HCT116 (cell line): Measurements from ENCODE around the gene PDE1A. TPM values are rescaled to one million over a fixed set of nuclear protein-coding genes. Genes with fewer than 3 reads are reported as not detected.

Experiments used
- ATAC-seq: fragments of 200-7000 bp; cut with Tn5 transposase; 2 replicates; pipeline ENCODE4 v1.9.1; 2020; ENCODE audit warnings: mild to moderate bottlenecking, moderate library complexity
- BruUV-seq: library from RNA; stranded (reverse); fragments of 400-500 nt; replicated peaks from 2 replicates; lab custom pipeline; 2021; lab: Mats Ljungman, UMichigan
- CTCF ChIA-PET: fragments of 300-600 bp; sonication (Branson Sonifier 250); formaldehyde crosslinking; loops from one replicate; lab custom pipeline; 2021; ENCODE audit warnings: antibody characterized with exemption; lab: Charles Lee
- POLR2A ChIA-PET: fragments of 300-600, 350-600 bp; sonication (Branson Sonifier 250); formaldehyde crosslinking; loops from one replicate; lab custom pipeline; 2021; ENCODE audit warnings: antibody characterized with exemption; lab: Charles Lee
- RAD21 ChIA-PET, 2 experiments: fragments of 300-600 bp; sonication (Branson Sonifier 250); formaldehyde crosslinking; loops; one replicate each; lab custom pipeline; 2023; ENCODE audit warnings: low total read pairs in 2 of 2; ENCODE audit not compliant: uncharacterized antibody in 2 of 2, unreplicated experiment in 2 of 2, low non-redundant PET in 1 of 2; lab: Charles Lee
- DNase-seq: peaks from one replicate; pipeline ENCODE4 v3.0.0-alpha.2; 2010; ENCODE audit warnings: low read depth, low spot score
- H2AFZ ChIP-seq: fragments of 200-600 bp; shearing (Covaris generic), sonication (generic); 2 replicates; pipeline ENCODE4 v1.6.1; 2017; ENCODE audit warnings: low read depth, mixed run types, mixed read lengths, antibody characterized with exemption, low read length; ENCODE audit not compliant: poor library complexity, severe bottlenecking
- H3K27ac ChIP-seq: 2 replicates; pipeline ENCODE4 v1.5.1; 2012; ENCODE audit warnings: low read depth, low read length
- H3K27me3 ChIP-seq: fragments of 200-600 bp; sonication (generic); 2 replicates; pipeline ENCODE4 v1.6.1; 2016; ENCODE audit warnings: mixed run types, low read length, mixed read lengths; ENCODE audit not compliant: insufficient read depth
- H3K36me3 ChIP-seq, 2 experiments: fragments of 200-500 bp in 1 of 2; fragments of 200-600 bp in 1 of 2; sonication (Bioruptor generic) in 1 of 2; sonication (generic) in 1 of 2; 2 replicates each; pipeline versions ENCODE4 v1.5.1 to v1.6.1; 2014 to 2016; ENCODE audit warnings: low read length in 2 of 2, inconsistent platforms in 1 of 2, mixed read lengths in 1 of 2, mixed run types in 1 of 2; ENCODE audit not compliant: insufficient read depth in 2 of 2, control insufficient read depth in 1 of 2
- H3K4me1 ChIP-seq, 2 experiments: fragments of 200-600 bp in 1 of 2; sonication (generic) in 1 of 2; 2 replicates each; pipeline versions ENCODE4 v1.5.1 to v1.6.1; 2012 to 2017; ENCODE audit warnings: low read length in 2 of 2, inconsistent platforms in 1 of 2, mild to moderate bottlenecking in 1 of 2, mixed read lengths in 1 of 2, mixed run types in 1 of 2, moderate library complexity in 1 of 2; ENCODE audit not compliant: insufficient read depth in 2 of 2, control insufficient read depth in 1 of 2
- H3K4me2 ChIP-seq: fragments of 200-600 bp; sonication (generic); 2 replicates; pipeline ENCODE4 v1.6.1; 2017; ENCODE audit warnings: mixed run types, low read length, mixed read lengths
- H3K4me3 ChIP-seq, 2 experiments: fragments of 200-600 bp in 1 of 2; sonication (generic) in 1 of 2; replicated peaks in 1 of 2; 2 replicates each; pipeline ENCODE4 v1.5.1; 2011 to 2016; ENCODE audit warnings: low read length in 2 of 2, control low read depth in 1 of 2, low read depth in 1 of 2, mild to moderate bottlenecking in 1 of 2, mixed read lengths in 1 of 2, mixed run types in 1 of 2
- H3K79me2 ChIP-seq: fragments of 200-600 bp; sonication (generic); 2 replicates; pipeline ENCODE4 v1.6.1; 2017; ENCODE audit warnings: mild to moderate bottlenecking, mixed run types, low read length, moderate library complexity, mixed read lengths; ENCODE audit not compliant: insufficient read depth
- H3K9ac ChIP-seq: fragments of 200-600 bp; sonication (generic); 2 replicates; pipeline ENCODE4 v1.6.1; 2016; ENCODE audit warnings: low read length, mixed read lengths
- H3K9me2 ChIP-seq: fragments of 200-600 bp; sonication (generic), shearing (Covaris generic); 2 replicates; pipeline ENCODE4 v1.6.1; 2017; ENCODE audit warnings: mixed run types, mild to moderate bottlenecking, moderate library complexity; ENCODE audit not compliant: insufficient read depth
- H3K9me3 ChIP-seq, 2 experiments: fragments of 200-500 bp in 1 of 2; fragments of 200-600 bp in 1 of 2; sonication (Bioruptor generic) in 1 of 2; sonication (generic) in 1 of 2; 2 replicates each; pipeline ENCODE4 v1.6.1; 2014 to 2017; ENCODE audit warnings: low read length in 2 of 2, mixed read lengths in 2 of 2, inconsistent platforms in 1 of 2, low read depth in 1 of 2, mild to moderate bottlenecking in 1 of 2, mixed run types in 1 of 2, moderate library complexity in 1 of 2; ENCODE audit not compliant: control insufficient read depth in 1 of 2, insufficient read depth in 1 of 2
- H4K20me1 ChIP-seq: fragments of 200-600 bp; sonication (generic), shearing (Covaris generic); 2 replicates; pipeline ENCODE4 v1.6.1; 2017; ENCODE audit warnings: mixed run types, mild to moderate bottlenecking, moderate library complexity; ENCODE audit not compliant: insufficient read depth
- EGR1 ChIP-seq: IDR thresholded peaks from 2 replicates; pipeline ENCODE4 v1.6.1; 2012; ENCODE audit warnings: low read depth
- EZH2 ChIP-seq: fragments of 200-600 bp; sonication (generic); IDR thresholded peaks from 2 replicates; pipeline ENCODE4 v1.6.1; 2017; ENCODE audit warnings: antibody characterized with exemption, mixed run types
- SP1 ChIP-seq: IDR thresholded peaks from 2 replicates; pipeline ENCODE4 v1.6.1; 2012; ENCODE audit warnings: low read depth
- YY1 ChIP-seq: IDR thresholded peaks from 2 replicates; pipeline ENCODE4 v1.6.1; 2011; ENCODE audit warnings: low read length, low read depth, moderate library complexity, mild to moderate bottlenecking; ENCODE audit not compliant: insufficient replicate concordance; ENCODE audit errors: extremely low read depth
- intact Hi-C: fragments of 100-400 bp; cut with micrococcal nuclease; formaldehyde crosslinking; loops from 2 replicates; pipeline ENCODE4 v1.10.0; 2022
- total RNA-seq: library from RNA; stranded (reverse); gene quantifications from one replicate; pipeline ENCODE4 v1.2.1, GENCODE V29; 2021; ENCODE audit not compliant: unreplicated experiment
- TF ChIP-seq, protein P1 (sequence below), 3 experiments: fragments of 200-600 bp in 1 of 3; sonication (generic) in 1 of 3; IDR thresholded peaks in 2 of 3; conservative IDR thresholded peaks in 1 of 3; 2 replicates each; pipeline ENCODE4 v1.5.1; 2012 to 2017; ENCODE audit warnings: low read depth in 2 of 3, low read length in 2 of 3, antibody characterized with exemption in 1 of 3, borderline replicate concordance in 1 of 3, control low read depth in 1 of 3, mild to moderate bottlenecking in 1 of 3, mixed read lengths in 1 of 3, mixed run types in 1 of 3, moderate library complexity in 1 of 3; ENCODE audit not compliant: insufficient read depth in 1 of 3
- TF ChIP-seq, protein P2 (sequence below): IDR thresholded peaks from 2 replicates; pipeline ENCODE4 v1.6.1; 2012

PDE1A gene
- total RNA-seq, 1 experiment from 2014 or later: 0.12 TPM

DNA sequence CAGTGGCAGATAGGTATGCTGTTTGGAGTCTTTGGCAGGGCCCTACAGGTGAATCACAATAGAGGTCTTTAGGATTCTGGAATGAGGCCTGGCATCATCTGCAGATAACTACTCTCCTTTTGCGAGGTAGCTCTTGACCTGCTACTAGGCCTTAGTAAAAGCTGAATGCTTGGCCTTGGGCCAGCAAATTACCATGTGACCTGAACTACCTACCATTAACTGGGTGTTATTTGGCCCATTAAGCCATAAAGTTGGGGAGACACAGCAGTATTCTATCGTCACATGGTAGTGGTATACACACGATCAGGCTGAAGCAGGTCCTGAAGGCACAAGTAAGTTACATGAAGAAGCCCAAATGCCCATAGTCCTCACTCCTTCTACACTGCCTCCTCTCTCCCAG lies 263.0 kb downstream of the PDE1A start:
- Histone ChIP-seq H3K4me1 (no peaks in the 10 kb centered on the region), H3K27ac (no peak overlapping the region), H3K36me3 (no peaks in the 10 kb centered on the region), H2AFZ (no peak overlapping the region), H3K9me2 (no peaks in the 10 kb centered on the region), H4K20me1 (no peaks in the 10 kb centered on the region), H3K9ac (no peak overlapping the region), H3K79me2 (no peaks in the 10 kb centered on the region), H3K4me2 (no peak overlapping the region), H3K9me3 (no peaks in the 10 kb centered on the region), H3K27me3 (no peaks in the 10 kb centered on the region), H3K4me3 (no peak overlapping the region)
- intact Hi-C loops: no loop called here
- no TSS peak for BruUV-seq
- RAD21 ChIA-PET: no interaction called here
- DNase-seq (no peak), ATAC-seq (no peak)
- POLR2A ChIA-PET: no interaction called here
- TF ChIP-seq, protein P1, sequence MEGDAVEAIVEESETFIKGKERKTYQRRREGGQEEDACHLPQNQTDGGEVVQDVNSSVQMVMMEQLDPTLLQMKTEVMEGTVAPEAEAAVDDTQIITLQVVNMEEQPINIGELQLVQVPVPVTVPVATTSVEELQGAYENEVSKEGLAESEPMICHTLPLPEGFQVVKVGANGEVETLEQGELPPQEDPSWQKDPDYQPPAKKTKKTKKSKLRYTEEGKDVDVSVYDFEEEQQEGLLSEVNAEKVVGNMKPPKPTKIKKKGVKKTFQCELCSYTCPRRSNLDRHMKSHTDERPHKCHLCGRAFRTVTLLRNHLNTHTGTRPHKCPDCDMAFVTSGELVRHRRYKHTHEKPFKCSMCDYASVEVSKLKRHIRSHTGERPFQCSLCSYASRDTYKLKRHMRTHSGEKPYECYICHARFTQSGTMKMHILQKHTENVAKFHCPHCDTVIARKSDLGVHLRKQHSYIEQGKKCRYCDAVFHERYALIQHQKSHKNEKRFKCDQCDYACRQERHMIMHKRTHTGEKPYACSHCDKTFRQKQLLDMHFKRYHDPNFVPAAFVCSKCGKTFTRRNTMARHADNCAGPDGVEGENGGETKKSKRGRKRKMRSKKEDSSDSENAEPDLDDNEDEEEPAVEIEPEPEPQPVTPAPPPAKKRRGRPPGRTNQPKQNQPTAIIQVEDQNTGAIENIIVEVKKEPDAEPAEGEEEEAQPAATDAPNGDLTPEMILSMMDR (IDR thresholded peaks at IDR 0.05 in 2 of 3, conservative IDR thresholded peaks at IDR 0.05 in 1 of 3; ENCODE audit: borderline replicate concordance in 1 of 3, insufficient read depth in 1 of 3, low read depth in 2 of 3, low read length in 2 of 3): no peak
- TF ChIP-seq SP1 (no peak), EZH2 (no peak), YY1 (no peak)
- CTCF ChIA-PET: no interaction called here

DNA sequence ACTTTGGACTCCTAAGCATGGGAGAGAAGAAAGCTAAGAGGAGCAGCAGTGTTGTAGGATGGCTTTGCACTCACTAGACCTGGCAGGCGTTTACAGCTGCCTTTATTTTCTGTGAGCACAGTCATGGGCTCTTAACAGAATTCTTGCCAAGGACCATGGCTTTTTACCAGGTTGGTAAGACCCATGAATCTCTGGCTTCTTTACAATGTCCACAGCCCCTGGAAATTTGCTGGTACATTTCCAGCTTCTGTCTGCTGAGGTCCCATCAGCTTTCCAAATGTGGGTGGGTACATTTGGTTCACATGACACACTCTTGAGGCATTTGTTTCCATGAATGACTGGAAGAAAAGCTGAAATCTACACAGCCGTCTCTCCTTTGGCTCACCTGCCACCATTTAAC lies 278.5 kb downstream of the PDE1A start:
- no peaks in the 10 kb centered on the region for H4K20me1 ChIP-seq
- intact Hi-C loops: no loop called here
- ATAC-seq (0 out of 2 replicates have a peak, but pooled peaks have one; percentile 14), DNase-seq (no peak)
- H3K9ac ChIP-seq: no peak overlapping the region
- H3K9me3 ChIP-seq: no peaks in the 10 kb centered on the region
- TF ChIP-seq, protein P2, sequence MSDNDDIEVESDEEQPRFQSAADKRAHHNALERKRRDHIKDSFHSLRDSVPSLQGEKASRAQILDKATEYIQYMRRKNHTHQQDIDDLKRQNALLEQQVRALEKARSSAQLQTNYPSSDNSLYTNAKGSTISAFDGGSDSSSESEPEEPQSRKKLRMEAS: no peak
- no peak for TF ChIP-seq EGR1
- POLR2A ChIA-PET: interaction anchor here (1.2 kb wide), 1 partner anchor 444 kb away, joined by 3 read pairs; no protein-coding TSS in a partner anchor
- no peak overlapping the region for H2AFZ ChIP-seq
- H3K27me3 ChIP-seq: no peaks in the 10 kb centered on the region
- no peak overlapping the region for H3K4me3 ChIP-seq
- H3K36me3 ChIP-seq: no peaks in the 10 kb centered on the region
- RAD21 ChIA-PET: no interaction called here
- H3K27ac ChIP-seq: no peak overlapping the region
- CTCF ChIA-PET: no interaction called here
- H3K9me2 ChIP-seq: no peaks in the 10 kb centered on the region
- no peak overlapping the region for H3K4me2 ChIP-seq
- H3K79me2 ChIP-seq: no peaks in the 10 kb centered on the region
- BruUV-seq: no TSS peak
- no peaks in the 10 kb centered on the region for H3K4me1 ChIP-seq
